ENCODE data around the gene ADH5. TPM values are rescaled to one million over a fixed set of nuclear protein-coding genes. Genes with fewer than 3 reads are reported as not detected.

Gene ADH5
- total RNA-seq, 1 experiment from 2014 or later = 163 TPM

GRCh38 chr4:99084595-99084994 is 4.0 kb downstream of the ADH5 start:
- ChIA-PET RAD21 (ENCODE audit: low non-redundant PET in 1 of 2, low total read pairs in 2 of 2, uncharacterized antibody in 2 of 2, unreplicated experiment in 2 of 2) (no interaction called here), POLR2A (no interaction called here), CTCF (no interaction called here)
- Histone ChIP-seq H3K9ac (ENCODE audit: low read length) (no peak overlapping the region), H3K9me2 (ENCODE audit: insufficient read depth) (no peaks in the 10 kb centered on the region), H3K9me3 (ENCODE audit: control insufficient read depth in 1 of 2, insufficient read depth in 1 of 2, low read depth in 1 of 2, low read length in 2 of 2) (no peaks in the 10 kb centered on the region), H3K36me3 (ENCODE audit: control insufficient read depth in 1 of 2, insufficient read depth in 2 of 2, low read length in 2 of 2) (peaks cover 23 to 36% of the 10 kb centered on the region in 2 experiments; a peak in 3 of 4 replicates), H2AFZ (ENCODE audit: low read depth, low read length, poor library complexity, severe bottlenecking) (no peak overlapping the region), H3K27ac (ENCODE audit: low read depth, low read length) (no peak overlapping the region), H4K20me1 (ENCODE audit: insufficient read depth) (no peaks in the 10 kb centered on the region), H3K79me2 (ENCODE audit: insufficient read depth, low read length) (peaks cover 58% of the 10 kb centered on the region), H3K27me3 (ENCODE audit: insufficient read depth, low read length) (no peaks in the 10 kb centered on the region), H3K4me2 (ENCODE audit: low read length) (no peak overlapping the region), H3K4me3 (replicated peaks in 1 of 2; ENCODE audit: low read depth in 1 of 2, low read length in 2 of 2) (no peak overlapping the region), H3K4me1 (ENCODE audit: control insufficient read depth in 1 of 2, insufficient read depth in 2 of 2, low read length in 2 of 2) (peaks cover under 1 to 8% of the 10 kb centered on the region in 2 experiments; a peak in 3 of 4 replicates)
- DNase-seq (ENCODE audit: low read depth, low spot score) = no peak
- no peak for ATAC-seq
- BruUV-seq (replicated peaks) = no TSS peak
- TF ChIP-seq JUND (IDR thresholded peaks at IDR 0.05) (no peak), YY1 (IDR thresholded peaks at IDR 0.05; ENCODE audit: extremely low read depth, insufficient replicate concordance, low read depth, low read length) (no peak), CTCF (IDR thresholded peaks at IDR 0.05 in 2 of 3, conservative IDR thresholded peaks at IDR 0.05 in 1 of 3; ENCODE audit: borderline replicate concordance in 1 of 3, insufficient read depth in 1 of 3, low read depth in 2 of 3, low read length in 2 of 3) (no peak), MAX (IDR thresholded peaks at IDR 0.05) (no peak)
- intact Hi-C loops (cut with micrococcal nuclease) = no loop called here

- DNase-seq (ENCODE audit: low read depth, low spot score) = no peak
- no peaks in the 10 kb centered on the region for H3K9me3 ChIP-seq (ENCODE audit: control insufficient read depth in 1 of 2, insufficient read depth in 1 of 2, low read depth in 1 of 2, low read length in 2 of 2)
- intact Hi-C loops (cut with micrococcal nuclease) = no loop called here
- ChIA-PET CTCF (no interaction called here), POLR2A (no interaction called here), RAD21 (ENCODE audit: low non-redundant PET in 1 of 2, low total read pairs in 2 of 2, uncharacterized antibody in 2 of 2, unreplicated experiment in 2 of 2) (no interaction called here)
- peaks cover 31 to 50% of the 10 kb centered on the region in 2 experiments; a peak in 3 of 4 replicates for H3K36me3 ChIP-seq (ENCODE audit: control insufficient read depth in 1 of 2, insufficient read depth in 2 of 2, low read length in 2 of 2)
- no peak overlapping the region for H2AFZ ChIP-seq (ENCODE audit: low read depth, low read length, poor library complexity, severe bottlenecking)
- no peak overlapping the region for H3K4me2 ChIP-seq (ENCODE audit: low read length)
- no peaks in the 10 kb centered on the region for H4K20me1 ChIP-seq (ENCODE audit: insufficient read depth)
- peaks cover 0 to under 1% of the 10 kb centered on the region in 2 experiments; a peak in 1 of 4 replicates for H3K4me1 ChIP-seq (ENCODE audit: control insufficient read depth in 1 of 2, insufficient read depth in 2 of 2, low read length in 2 of 2)
- H3K27me3 ChIP-seq (ENCODE audit: insufficient read depth, low read length) = no peaks in the 10 kb centered on the region
- H3K9me2 ChIP-seq (ENCODE audit: insufficient read depth) = no peaks in the 10 kb centered on the region
- H3K4me3 ChIP-seq (replicated peaks in 1 of 2; ENCODE audit: low read depth in 1 of 2, low read length in 2 of 2) = no peak overlapping the region
- H3K9ac ChIP-seq (ENCODE audit: low read length) = no peak overlapping the region
- BruUV-seq (replicated peaks) = no TSS peak
- peaks cover 50% of the 10 kb centered on the region for H3K79me2 ChIP-seq (ENCODE audit: insufficient read depth, low read length)
- ATAC-seq = no peak
- no peak overlapping the region for H3K27ac ChIP-seq (ENCODE audit: low read depth, low read length)
- TF ChIP-seq ZFX (IDR thresholded peaks at IDR 0.05) (no peak), JUND (IDR thresholded peaks at IDR 0.05) (no peak), ZNF274 (IDR thresholded peaks at IDR 0.05; ENCODE audit: low read depth, low read length) (no peak), EZH2phosphoT487 (IDR thresholded peaks at IDR 0.05; ENCODE audit: borderline replicate concordance) (no peak), ZBTB33 (IDR thresholded peaks at IDR 0.05; ENCODE audit: extremely low read depth, insufficient replicate concordance, low read length) (no peak), SIN3A (IDR thresholded peaks at IDR 0.05; ENCODE audit: low read depth) (no peak), MAX (IDR thresholded peaks at IDR 0.05) (no peak), YY1 (IDR thresholded peaks at IDR 0.05; ENCODE audit: extremely low read depth, insufficient replicate concordance, low read depth, low read length) (no peak), CTCF (IDR thresholded peaks at IDR 0.05 in 2 of 3, conservative IDR thresholded peaks at IDR 0.05 in 1 of 3; ENCODE audit: borderline replicate concordance in 1 of 3, insufficient read depth in 1 of 3, low read depth in 2 of 3, low read length in 2 of 3) (no peak), FOSL1 (IDR thresholded peaks at IDR 0.05; ENCODE audit: low read depth) (no peak), POLR2AphosphoS5 (IDR thresholded peaks at IDR 0.05; ENCODE audit: low read depth, low read length) (no peak), EGR1 (IDR thresholded peaks at IDR 0.05; ENCODE audit: low read depth) (no peak)
Observed at GRCh38 chr4:99082192-99082591, 6.4 kb downstream of the ADH5 start.

All from HCT116 (cell line).